ENCODE data around the gene CDH8. TPM values are rescaled to one million over a fixed set of nuclear protein-coding genes. Genes with fewer than 3 reads are reported as not detected.

CDH8 gene
- total RNA-seq, 1 donor from 2014 or later, result 8.0 TPM

DNA sequence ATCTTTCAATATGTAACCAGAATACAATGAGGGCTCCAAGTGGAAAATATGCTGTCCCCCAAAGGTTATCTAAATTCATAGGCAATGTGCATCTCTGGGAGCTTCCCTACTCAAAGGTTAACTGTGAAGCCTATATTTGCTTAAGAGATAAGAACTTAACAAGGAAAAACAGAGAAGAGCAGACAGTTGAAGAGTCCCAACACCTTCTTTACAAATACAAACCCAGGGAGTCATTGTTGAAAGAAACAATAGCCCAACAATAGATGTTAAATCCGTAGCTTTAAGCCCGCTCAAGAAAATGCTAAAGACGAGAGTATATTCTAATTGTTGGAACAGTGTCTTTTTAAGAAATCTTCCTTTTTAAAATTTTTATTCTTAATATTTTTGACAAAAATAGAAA is 87.8 kb downstream of the CDH8 start:
- Mint-ChIP-seq H3K4me3 (no peak overlapping the region), H3K27me3 (peaks cover 3% of the 10 kb centered on the region), H3K9me3 (no peaks in the 10 kb centered on the region), H3K4me1 (ENCODE audit: unreplicated experiment) (no peaks in the 10 kb centered on the region), H3K36me3 (no peaks in the 10 kb centered on the region), H3K27ac (no peak overlapping the region)
- no peak for DNase-seq (ENCODE audit: extremely low spot score, unreplicated experiment)
- TF ChIP-seq, protein P1, sequence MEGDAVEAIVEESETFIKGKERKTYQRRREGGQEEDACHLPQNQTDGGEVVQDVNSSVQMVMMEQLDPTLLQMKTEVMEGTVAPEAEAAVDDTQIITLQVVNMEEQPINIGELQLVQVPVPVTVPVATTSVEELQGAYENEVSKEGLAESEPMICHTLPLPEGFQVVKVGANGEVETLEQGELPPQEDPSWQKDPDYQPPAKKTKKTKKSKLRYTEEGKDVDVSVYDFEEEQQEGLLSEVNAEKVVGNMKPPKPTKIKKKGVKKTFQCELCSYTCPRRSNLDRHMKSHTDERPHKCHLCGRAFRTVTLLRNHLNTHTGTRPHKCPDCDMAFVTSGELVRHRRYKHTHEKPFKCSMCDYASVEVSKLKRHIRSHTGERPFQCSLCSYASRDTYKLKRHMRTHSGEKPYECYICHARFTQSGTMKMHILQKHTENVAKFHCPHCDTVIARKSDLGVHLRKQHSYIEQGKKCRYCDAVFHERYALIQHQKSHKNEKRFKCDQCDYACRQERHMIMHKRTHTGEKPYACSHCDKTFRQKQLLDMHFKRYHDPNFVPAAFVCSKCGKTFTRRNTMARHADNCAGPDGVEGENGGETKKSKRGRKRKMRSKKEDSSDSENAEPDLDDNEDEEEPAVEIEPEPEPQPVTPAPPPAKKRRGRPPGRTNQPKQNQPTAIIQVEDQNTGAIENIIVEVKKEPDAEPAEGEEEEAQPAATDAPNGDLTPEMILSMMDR (conservative IDR thresholded peaks at IDR 0.05), result no peak

DNA sequence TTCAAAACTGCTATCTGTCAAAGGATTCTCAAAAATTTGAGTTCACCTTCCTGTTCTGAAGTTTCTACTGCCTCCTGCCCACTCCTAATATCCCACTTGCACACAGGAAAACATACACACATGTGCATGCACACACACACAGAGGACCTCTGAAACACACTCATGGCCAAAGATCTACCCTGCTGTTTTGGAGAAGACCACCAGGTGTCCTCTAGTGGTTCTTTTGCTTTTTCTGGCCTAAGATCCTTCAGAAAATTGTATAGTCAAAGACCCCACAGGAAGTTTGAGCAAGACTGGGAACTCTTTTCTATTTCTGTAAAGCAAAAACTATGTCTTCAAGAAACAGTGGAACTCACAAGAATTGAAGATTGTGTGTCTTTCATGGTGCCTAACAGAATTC is 90.2 kb downstream of the CDH8 start:
- Mint-ChIP-seq H3K4me3 (no peak overlapping the region), H3K4me1 (ENCODE audit: unreplicated experiment) (no peaks in the 10 kb centered on the region), H3K9me3 (no peaks in the 10 kb centered on the region), H3K36me3 (no peaks in the 10 kb centered on the region), H3K27ac (no peak overlapping the region), H3K27me3 (peaks cover 10% of the 10 kb centered on the region)
- DNase-seq (ENCODE audit: extremely low spot score, unreplicated experiment), result no peak
- TF ChIP-seq, protein P1 (conservative IDR thresholded peaks at IDR 0.05), result peak; percentile 43

DNA sequence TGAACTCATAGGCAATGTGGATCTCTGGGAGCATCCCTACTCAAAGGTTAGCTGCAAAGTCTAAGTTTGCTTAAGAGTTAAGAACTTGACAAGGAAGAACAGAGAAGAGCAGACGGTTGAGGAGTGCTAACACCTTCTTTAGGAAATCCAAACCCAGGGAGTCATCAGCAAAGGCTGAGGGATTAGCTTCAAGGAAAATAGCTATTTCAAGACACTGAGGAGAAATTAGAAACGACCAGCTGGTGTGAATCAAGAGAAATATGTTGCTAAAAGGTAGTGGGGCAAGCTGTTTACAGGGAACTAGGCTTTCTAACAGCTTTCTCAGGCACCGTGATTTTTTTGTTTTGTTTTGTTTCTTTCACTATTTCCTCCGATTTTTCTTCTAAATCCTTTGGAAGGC is 90.7 kb downstream of the CDH8 start:
- Mint-ChIP-seq H3K36me3 (no peaks in the 10 kb centered on the region), H3K4me1 (ENCODE audit: unreplicated experiment) (no peaks in the 10 kb centered on the region), H3K9me3 (no peaks in the 10 kb centered on the region), H3K4me3 (no peak overlapping the region), H3K27me3 (peaks cover 10% of the 10 kb centered on the region), H3K27ac (no peak overlapping the region)
- no peak for DNase-seq (ENCODE audit: extremely low spot score, unreplicated experiment)
- TF ChIP-seq, protein P1 (conservative IDR thresholded peaks at IDR 0.05), result no peak

DNA sequence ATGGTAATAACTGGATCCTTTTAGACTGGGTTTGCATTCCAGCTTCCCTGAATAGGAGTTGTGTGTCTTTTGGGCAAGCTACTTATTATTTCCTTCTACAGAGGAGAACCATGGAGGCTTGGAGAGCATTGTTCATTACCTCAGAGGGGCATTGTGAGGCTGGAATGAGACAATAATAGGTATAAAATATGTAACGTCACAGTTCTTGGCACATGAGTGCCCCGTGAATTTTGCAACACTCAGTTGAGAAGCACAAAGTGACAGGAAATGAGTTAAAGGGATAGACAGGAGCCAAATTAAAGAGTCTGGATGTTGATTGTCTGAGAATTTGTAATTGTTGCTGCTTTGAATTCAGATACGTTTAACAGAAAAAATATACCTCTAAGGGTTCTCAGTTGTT is 92.2 kb downstream of the CDH8 start:
- H3K27me3 Mint-ChIP-seq, result peaks cover 10% of the 10 kb centered on the region
- TF ChIP-seq, protein P1 (conservative IDR thresholded peaks at IDR 0.05), result no peak
- no peak overlapping the region for H3K4me3 Mint-ChIP-seq
- H3K27ac Mint-ChIP-seq, result no peak overlapping the region
- no peaks in the 10 kb centered on the region for H3K9me3 Mint-ChIP-seq
- no peaks in the 10 kb centered on the region for H3K4me1 Mint-ChIP-seq (ENCODE audit: unreplicated experiment)
- no peak for DNase-seq (ENCODE audit: extremely low spot score, unreplicated experiment)
- H3K36me3 Mint-ChIP-seq, result no peaks in the 10 kb centered on the region

DNA sequence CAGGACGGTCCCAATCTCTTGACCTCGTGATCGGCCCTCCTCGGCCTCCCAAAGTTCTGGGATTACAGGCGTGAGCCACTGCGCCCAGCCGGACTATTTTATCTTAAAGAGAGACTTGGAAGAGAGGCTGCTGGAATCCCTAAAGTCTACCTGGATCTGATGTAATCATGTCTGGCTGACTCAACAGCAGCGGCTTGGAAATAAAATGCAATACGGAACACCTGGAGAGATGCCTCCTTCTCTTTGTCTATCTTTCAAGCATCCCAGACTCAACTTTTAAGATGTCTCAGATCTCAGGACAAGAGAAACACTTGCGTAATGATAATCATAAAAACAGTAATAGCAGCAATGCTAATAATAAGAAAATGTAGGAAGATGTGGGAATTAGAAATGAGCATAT is 95.6 kb downstream of the CDH8 start:
- H3K4me3 Mint-ChIP-seq, result no peak overlapping the region
- no peak for DNase-seq (ENCODE audit: extremely low spot score, unreplicated experiment)
- no peaks in the 10 kb centered on the region for H3K36me3 Mint-ChIP-seq
- H3K9me3 Mint-ChIP-seq, result no peaks in the 10 kb centered on the region
- no peak overlapping the region for H3K27ac Mint-ChIP-seq
- H3K27me3 Mint-ChIP-seq, result peaks cover 9% of the 10 kb centered on the region
- TF ChIP-seq, protein P1 (conservative IDR thresholded peaks at IDR 0.05), result no peak
- no peaks in the 10 kb centered on the region for H3K4me1 Mint-ChIP-seq (ENCODE audit: unreplicated experiment)

DNA sequence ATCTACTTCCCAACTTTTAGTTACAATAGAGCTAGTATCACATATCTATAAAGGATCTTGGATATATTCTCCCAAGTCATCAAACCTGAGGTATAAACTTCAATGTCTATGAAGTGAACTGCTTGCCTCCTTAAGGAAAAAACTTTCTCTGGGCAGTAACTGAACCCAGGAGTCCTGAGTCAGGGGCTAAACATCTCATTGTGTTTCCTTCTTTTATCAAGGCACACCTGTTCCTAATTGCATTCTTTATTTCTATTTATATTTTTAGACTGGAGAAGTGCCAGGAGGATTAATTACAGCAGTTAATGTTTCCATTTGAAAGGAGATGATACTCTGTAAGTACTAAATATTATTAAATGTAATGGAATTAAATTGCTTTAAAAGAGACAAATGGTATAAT is 98.6 kb downstream of the CDH8 start:
- no peaks in the 10 kb centered on the region for H3K9me3 Mint-ChIP-seq
- no peak for DNase-seq (ENCODE audit: extremely low spot score, unreplicated experiment)
- H3K27me3 Mint-ChIP-seq, result peaks cover 9% of the 10 kb centered on the region
- TF ChIP-seq, protein P1 (conservative IDR thresholded peaks at IDR 0.05), result no peak
- H3K36me3 Mint-ChIP-seq, result no peaks in the 10 kb centered on the region
- H3K4me3 Mint-ChIP-seq, result no peak overlapping the region
- no peak overlapping the region for H3K27ac Mint-ChIP-seq
- H3K4me1 Mint-ChIP-seq (ENCODE audit: unreplicated experiment), result no peaks in the 10 kb centered on the region
